H1 (cell line): ENCODE results near the gene DYRK2. TPM values are rescaled to one million over a fixed set of nuclear protein-coding genes. Genes with fewer than 3 reads are reported as not detected.

Experiments
- CTBP2 ChIP-seq: IDR thresholded peaks from 2 replicates; pipeline ENCODE4 v1.7.0; 2011; ENCODE audit warnings: borderline replicate concordance, mild to moderate bottlenecking, moderate library complexity, mixed read lengths, low read length; ENCODE audit not compliant: insufficient read depth, insufficient read length
- POLR2A ChIP-seq, 2 experiments: IDR thresholded peaks; 1 replicate in 1 of 2; 2 replicates in 1 of 2; pipeline ENCODE4 v1.6.1; 2011; ENCODE audit warnings: low read depth in 2 of 2, low read length in 2 of 2, mild to moderate bottlenecking in 2 of 2; ENCODE audit errors: control extremely low read depth in 1 of 2
- SUZ12 ChIP-seq: fragments of 200-600 bp; sonication (generic); IDR thresholded peaks from 2 replicates; pipeline ENCODE4 v1.6.1; 2012; ENCODE audit warnings: mild to moderate bottlenecking, inconsistent platforms, low read length, moderate library complexity, mixed read lengths
- polyA plus RNA-seq, 7 experiments: library from polyadenylated mRNA; depleted of rRNA in 3 of 7; stranded (reverse) in 5 of 7; unstranded in 2 of 7; fragments of >200 nt in 5 of 7; fragments of 200-250 nt in 2 of 7; gene quantifications; 1 replicate in 5 of 7; 2 replicates in 1 of 7; 4 replicates in 1 of 7; pipeline versions ENCODE4 v1.2.1 to v1.2.3, GENCODE V29; 2011 to 2013; ENCODE audit warnings: missing spikeins in 2 of 7, mixed read lengths in 2 of 7
- total RNA-seq: library from RNA; stranded (reverse); fragmentation: NEBNext Ultra II Directional; extraction: Animal tissue kit (Norgen Biotek cat#: 25700); gene quantifications from 2 replicates; pipeline ENCODE4 v1.2.1, GENCODE V29; 2021

Gene DYRK2
- total and polyA plus RNA-seq, 2 of the 8 experiments (the other 6 are each of a cell fraction or from before 2014, with no cell fraction given), result 11.2 to 31.6 TPM

GRCh38 chr12:67674417-67674816 lies 25.9 kb downstream of the DYRK2 start (continued):
- no peak for TF ChIP-seq SUZ12
- no peak for TF ChIP-seq POLR2A (IDR thresholded peaks at IDR 0.05; ENCODE audit: control extremely low read depth in 1 of 2, low read depth in 2 of 2, low read length in 2 of 2)
- no peak for TF ChIP-seq CTBP2
